Mesenchymal stem cell (in vitro differentiated cells and primary cell): ENCODE measurements around the gene GP1BB.

ENCODE experiments used
- DNase-seq: peaks from one replicate; pipeline ENCODE4 v3.0.0-alpha.2; 2013
- H2AFZ ChIP-seq: one replicate; pipeline ENCODE4 v1.6.1; 2013; ENCODE audit warnings: low read depth, mild to moderate bottlenecking, control low read depth, inconsistent platforms, low read length, moderate library complexity
- H2AK5ac ChIP-seq: 2 replicates; pipeline ENCODE4 v1.6.1; 2013; ENCODE audit warnings: low read length, moderate library complexity, mild to moderate bottlenecking, inconsistent platforms; ENCODE audit not compliant: severe bottlenecking
- H2BK120ac ChIP-seq: one replicate; pipeline ENCODE4 v1.6.1; 2013; ENCODE audit warnings: low read depth, mild to moderate bottlenecking, inconsistent platforms, low read length, moderate library complexity
- H2BK12ac ChIP-seq, 2 experiments: one replicate each; pipeline ENCODE4 v1.6.1; 2013; ENCODE audit warnings: inconsistent platforms in 2 of 2, low read length in 2 of 2, mild to moderate bottlenecking in 2 of 2, moderate library complexity in 2 of 2, control low read depth in 1 of 2
- H2BK15ac ChIP-seq: one replicate; pipeline ENCODE4 v1.6.1; 2013; ENCODE audit warnings: mild to moderate bottlenecking, low read depth, inconsistent platforms; ENCODE audit not compliant: poor library complexity, severe bottlenecking
- H2BK5ac ChIP-seq: 2 replicates; pipeline ENCODE4 v1.6.1; 2013; ENCODE audit warnings: low read depth, mild to moderate bottlenecking, low read length, control low read depth, inconsistent platforms; ENCODE audit not compliant: poor library complexity, severe bottlenecking
- H3K14ac ChIP-seq, 2 experiments: one replicate each; pipeline ENCODE4 v1.6.1; 2013; ENCODE audit warnings: inconsistent platforms in 2 of 2, low read length in 2 of 2, control low read depth in 1 of 2, mild to moderate bottlenecking in 1 of 2, moderate library complexity in 1 of 2
- H3K18ac ChIP-seq, 2 experiments: one replicate each; pipeline ENCODE4 v1.6.1; 2013; ENCODE audit warnings: inconsistent platforms in 2 of 2, low read length in 2 of 2, control low read depth in 1 of 2, low read depth in 1 of 2, mild to moderate bottlenecking in 1 of 2
- H3K23ac ChIP-seq, 2 experiments: one replicate each; pipeline ENCODE4 v1.6.1; 2013; ENCODE audit warnings: inconsistent platforms in 2 of 2, low read length in 2 of 2, mild to moderate bottlenecking in 2 of 2, moderate library complexity in 2 of 2, control low read depth in 1 of 2
- H3K27ac ChIP-seq: 2 replicates; pipeline ENCODE4 v1.5.1; 2013; ENCODE audit warnings: mild to moderate bottlenecking, moderate library complexity, low read length, control low read depth, inconsistent platforms; ENCODE audit not compliant: poor library complexity, severe bottlenecking
- H3K27me3 ChIP-seq, 2 experiments: 2 replicates each; pipeline versions ENCODE4 v1.6.1 to v1.7.0; 2013; ENCODE audit warnings: low read length in 2 of 2, mild to moderate bottlenecking in 2 of 2, moderate library complexity in 2 of 2, control low read depth in 1 of 2, inconsistent platforms in 1 of 2; ENCODE audit not compliant: control insufficient read depth in 1 of 2, insufficient read depth in 1 of 2
- H3K36me3 ChIP-seq, 2 experiments: 2 replicates each; pipeline versions ENCODE4 v1.6.1 to v1.7.0; 2013; ENCODE audit warnings: low read length in 2 of 2, control low read depth in 1 of 2, inconsistent platforms in 1 of 2, low read depth in 1 of 2, mild to moderate bottlenecking in 1 of 2; ENCODE audit not compliant: insufficient read depth in 2 of 2, control insufficient read depth in 1 of 2
- H3K4ac ChIP-seq, 2 experiments: one replicate each; pipeline ENCODE4 v1.6.1; 2013; ENCODE audit warnings: inconsistent platforms in 2 of 2, low read length in 2 of 2, mild to moderate bottlenecking in 2 of 2, moderate library complexity in 2 of 2, control low read depth in 1 of 2, low read depth in 1 of 2
- H3K4me1 ChIP-seq: 2 replicates; pipeline ENCODE4 v1.6.1; 2013; ENCODE audit warnings: low read depth, low read length, control low read depth; ENCODE audit not compliant: control insufficient read depth, insufficient read depth
- H3K4me2 ChIP-seq: 2 replicates; pipeline ENCODE4 v1.6.1; 2013; ENCODE audit warnings: low read length, mild to moderate bottlenecking, inconsistent platforms; ENCODE audit not compliant: poor library complexity, severe bottlenecking
- H3K4me3 ChIP-seq, 2 experiments: 2 replicates each; pipeline versions ENCODE4 v1.5.1 to v1.7.0; 2013; ENCODE audit warnings: low read length in 2 of 2, mild to moderate bottlenecking in 2 of 2, control low read depth in 1 of 2, low read depth in 1 of 2; ENCODE audit not compliant: insufficient read depth in 1 of 2
- H3K79me1 ChIP-seq: replicated peaks from 2 replicates; pipeline ENCODE4 v1.6.1; 2013; ENCODE audit warnings: mild to moderate bottlenecking, control low read depth, low read length, inconsistent platforms; ENCODE audit not compliant: poor library complexity, severe bottlenecking
- H3K9ac ChIP-seq: 2 replicates; pipeline ENCODE4 v1.7.0; 2013; ENCODE audit warnings: mild to moderate bottlenecking, low read length, moderate library complexity
- H3K9me3 ChIP-seq: 2 replicates; pipeline ENCODE4 v1.7.0; 2013; ENCODE audit warnings: mild to moderate bottlenecking, low read length; ENCODE audit not compliant: control insufficient read depth
- H4K8ac ChIP-seq: one replicate; pipeline ENCODE4 v1.6.1; 2013; ENCODE audit warnings: inconsistent platforms, mild to moderate bottlenecking, low read length, moderate library complexity
- H4K91ac ChIP-seq: one replicate; pipeline ENCODE4 v1.6.1; 2013; ENCODE audit warnings: mild to moderate bottlenecking, low read length, inconsistent platforms
- WGBS: methylation state at CpG from one replicate; pipeline ENCODE4 v1.1.7; 2013; ENCODE audit warnings: mixed read lengths; 5-methylcytosine and 5-hydroxymethylcytosine counted together

The GP1BB gene

GRCh38 chr22:19740586-19740985 lies 17.2 kb downstream of the GP1BB start:
- no peak for DNase-seq
- H3K4me2 ChIP-seq: no peak overlapping the region

DNA sequence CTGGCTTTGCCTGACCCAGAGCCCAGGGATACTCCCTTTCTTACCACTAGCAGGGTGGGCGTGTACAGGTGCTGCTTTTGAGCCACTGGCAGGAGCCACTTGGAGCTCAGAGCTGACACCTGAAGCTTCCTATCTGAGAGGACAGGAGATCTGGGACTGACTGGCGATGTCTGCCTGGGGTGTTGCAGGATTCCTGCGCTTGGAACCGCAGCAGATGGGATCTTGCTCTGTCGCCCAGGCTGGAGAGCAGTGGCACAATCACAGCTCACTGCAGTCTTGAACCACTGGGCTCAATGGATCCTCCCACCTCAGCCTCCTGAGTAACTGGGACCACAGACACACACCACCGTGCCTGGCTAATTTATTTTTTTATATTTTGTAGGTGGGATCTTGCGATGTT lies 17.7 kb downstream of the GP1BB start:
- WGBS: 94% methylated on average over 6 of the region's 7 CpGs
- Histone ChIP-seq H3K4me2 (no peak overlapping the region), H3K27ac (no peak overlapping the region)

More at GRCh38 chr22:19740586-19740985, 17.2 kb downstream of the GP1BB start:
- Histone ChIP-seq H3K4ac (no peak overlapping the region), H4K91ac (no peak overlapping the region), H3K36me3 (no peaks in the 10 kb centered on the region), H3K18ac (no peak overlapping the region), H3K79me1 (no peaks in the 10 kb centered on the region), H2BK5ac (no peak overlapping the region), H2AFZ (no peak overlapping the region), H3K4me3 (no peak overlapping the region), H2AK5ac (no peak overlapping the region), H2BK12ac (no peak overlapping the region), H3K23ac (no peak overlapping the region), H3K27me3 (peaks cover 8 to 35% of the 10 kb centered on the region in 2 experiments), H2BK120ac (no peak overlapping the region), H4K8ac (no peak overlapping the region), H3K27ac (no peak overlapping the region), H3K9ac (no peak overlapping the region), H2BK15ac (no peak overlapping the region), H3K14ac (no peak overlapping the region), H3K4me1 (peaks cover 2% of the 10 kb centered on the region), H3K9me3 (no peaks in the 10 kb centered on the region)
- 89% methylated on average over 15 of the region's 15 CpGs for WGBS

GRCh38 chr22:19742160-19743066 lies 19.1 kb downstream of the GP1BB start:
- H2BK15ac ChIP-seq: no peak overlapping the region
- no peaks in the 10 kb centered on the region for H3K9me3 ChIP-seq
- H3K4me2 ChIP-seq: no peak overlapping the region
- no peak overlapping the region for H3K18ac ChIP-seq
- no peak overlapping the region for H3K4me3 ChIP-seq
- no peaks in the 10 kb centered on the region for H3K36me3 ChIP-seq
- H2AFZ ChIP-seq: no peak overlapping the region
- H3K27me3 ChIP-seq: peaks cover 3 to 24% of the 10 kb centered on the region in 2 experiments
- H4K8ac ChIP-seq: no peak overlapping the region
- no peak overlapping the region for H3K27ac ChIP-seq
- H3K79me1 ChIP-seq: no peaks in the 10 kb centered on the region
- no peak overlapping the region for H2BK12ac ChIP-seq
- 89% methylated on average over 21 of the region's 21 CpGs for WGBS
- H4K91ac ChIP-seq: peak overlapping the region; percentile 18
- H3K9ac ChIP-seq: no peak overlapping the region
- H3K23ac ChIP-seq: no peak overlapping the region
- no peak overlapping the region for H2BK5ac ChIP-seq
- no peak overlapping the region for H3K14ac ChIP-seq
- H2BK120ac ChIP-seq: no peak overlapping the region
- no peak overlapping the region for H2AK5ac ChIP-seq
- H3K4me1 ChIP-seq: peaks cover 6% of the 10 kb centered on the region
- H3K4ac ChIP-seq: no peak overlapping the region
- no peak for DNase-seq

More for the DNA sequence above, 17.7 kb downstream of the GP1BB start:
- Histone ChIP-seq H3K4me3 (no peak overlapping the region), H2BK15ac (no peak overlapping the region), H3K4me1 (peaks cover 6% of the 10 kb centered on the region), H2AFZ (no peak overlapping the region), H4K91ac (no peak overlapping the region), H3K14ac (no peak overlapping the region), H3K9me3 (no peaks in the 10 kb centered on the region), H2BK5ac (no peak overlapping the region), H3K9ac (no peak overlapping the region), H3K23ac (no peak overlapping the region), H3K4ac (no peak overlapping the region), H4K8ac (no peak overlapping the region), H2AK5ac (no peak overlapping the region), H3K79me1 (no peaks in the 10 kb centered on the region), H3K27me3 (peaks cover 7 to 33% of the 10 kb centered on the region in 2 experiments), H3K18ac (no peak overlapping the region), H2BK120ac (no peak overlapping the region), H2BK12ac (no peak overlapping the region), H3K36me3 (no peaks in the 10 kb centered on the region)
- no peak for DNase-seq

DNA sequence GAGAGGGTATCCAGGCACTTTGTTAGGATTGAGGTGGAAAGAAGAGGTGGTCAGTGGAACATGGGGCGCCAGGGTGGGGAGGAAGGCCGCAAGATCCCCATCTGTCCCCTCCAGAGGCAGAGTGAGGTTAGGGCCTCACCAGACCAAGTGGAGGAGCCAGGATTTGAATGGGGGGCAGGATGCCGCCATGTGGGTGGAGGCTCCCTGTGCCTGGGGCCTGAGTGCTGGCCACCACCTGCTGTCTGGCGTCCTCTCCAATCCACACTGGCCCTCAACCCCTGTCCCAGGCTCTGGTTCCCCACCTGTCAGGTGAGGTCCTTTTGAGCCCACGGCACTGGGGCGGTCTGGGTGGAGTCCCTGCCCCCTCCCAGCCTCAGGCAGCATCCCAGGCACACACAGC lies 19.7 kb downstream of the GP1BB start:
- 93% methylated on average over 6 of the region's 6 CpGs for WGBS
- Histone ChIP-seq H4K8ac (no peak overlapping the region), H2BK15ac (no peak overlapping the region), H3K27ac (no peak overlapping the region), H2BK12ac (no peak overlapping the region), H3K79me1 (no peaks in the 10 kb centered on the region), H3K4me2 (no peak overlapping the region), H3K23ac (no peak overlapping the region), H3K27me3 (peaks cover 3 to 23% of the 10 kb centered on the region in 2 experiments), H4K91ac (no peak overlapping the region), H3K9me3 (no peaks in the 10 kb centered on the region), H3K14ac (no peak overlapping the region), H3K4ac (no peak overlapping the region), H3K36me3 (no peaks in the 10 kb centered on the region), H2AK5ac (no peak overlapping the region), H3K4me1 (peaks cover 6% of the 10 kb centered on the region), H3K18ac (no peak overlapping the region), H3K9ac (no peak overlapping the region), H2BK5ac (no peak overlapping the region), H3K4me3 (no peak overlapping the region), H2BK120ac (no peak overlapping the region), H2AFZ (no peak overlapping the region)
- DNase-seq: no peak
